HEK293 (cell line): ENCODE measurements around the gene DISP3.

Source experiments
- EGR2 ChIP-seq: fragments of 450-650 bp; formaldehyde crosslinking; IDR thresholded peaks from 2 replicates; pipeline ENCODE4 v1.5.1; 2016; ENCODE audit warnings: low read depth, missing biosample characterization, missing genetic modification characterization
- ZNF777 ChIP-seq: fragments of 450-650 bp; formaldehyde crosslinking; IDR thresholded peaks from 2 replicates; pipeline ENCODE4 v1.5.1; 2017; ENCODE audit warnings: missing biosample characterization, missing genetic modification characterization, borderline replicate concordance
- TF ChIP-seq, protein P1 (sequence below): fragments of 450-650 bp; formaldehyde crosslinking; IDR thresholded peaks from 2 replicates; pipeline ENCODE4 v1.5.0; 2017; ENCODE audit warnings: missing biosample characterization, missing genetic modification characterization, borderline replicate concordance

DNA sequence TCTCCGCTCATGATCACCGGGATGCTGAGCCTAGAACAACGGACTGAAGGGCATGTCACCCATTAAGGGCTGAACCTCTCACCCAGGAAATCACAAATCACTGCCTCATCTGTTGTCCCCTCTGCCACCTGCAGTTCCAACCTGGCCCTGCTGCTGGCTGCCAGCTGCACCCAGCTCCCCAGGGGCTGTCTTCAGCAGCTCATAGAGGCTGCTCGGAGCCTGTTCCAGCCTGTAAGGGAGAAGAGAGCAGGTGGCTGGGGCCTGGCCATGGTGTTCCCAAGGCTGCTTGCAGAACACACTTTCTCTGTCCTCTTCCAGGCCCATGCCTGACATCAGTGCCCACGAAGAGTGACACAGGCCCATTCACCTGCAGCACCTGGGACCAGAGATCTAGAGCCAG, 44.5 kb upstream of the DISP3 start:
- TF ChIP-seq EGR2 (tag by site-specific recombination) (no peak), ZNF777 (tag by site-specific recombination) (no peak)
- TF ChIP-seq, protein P1, sequence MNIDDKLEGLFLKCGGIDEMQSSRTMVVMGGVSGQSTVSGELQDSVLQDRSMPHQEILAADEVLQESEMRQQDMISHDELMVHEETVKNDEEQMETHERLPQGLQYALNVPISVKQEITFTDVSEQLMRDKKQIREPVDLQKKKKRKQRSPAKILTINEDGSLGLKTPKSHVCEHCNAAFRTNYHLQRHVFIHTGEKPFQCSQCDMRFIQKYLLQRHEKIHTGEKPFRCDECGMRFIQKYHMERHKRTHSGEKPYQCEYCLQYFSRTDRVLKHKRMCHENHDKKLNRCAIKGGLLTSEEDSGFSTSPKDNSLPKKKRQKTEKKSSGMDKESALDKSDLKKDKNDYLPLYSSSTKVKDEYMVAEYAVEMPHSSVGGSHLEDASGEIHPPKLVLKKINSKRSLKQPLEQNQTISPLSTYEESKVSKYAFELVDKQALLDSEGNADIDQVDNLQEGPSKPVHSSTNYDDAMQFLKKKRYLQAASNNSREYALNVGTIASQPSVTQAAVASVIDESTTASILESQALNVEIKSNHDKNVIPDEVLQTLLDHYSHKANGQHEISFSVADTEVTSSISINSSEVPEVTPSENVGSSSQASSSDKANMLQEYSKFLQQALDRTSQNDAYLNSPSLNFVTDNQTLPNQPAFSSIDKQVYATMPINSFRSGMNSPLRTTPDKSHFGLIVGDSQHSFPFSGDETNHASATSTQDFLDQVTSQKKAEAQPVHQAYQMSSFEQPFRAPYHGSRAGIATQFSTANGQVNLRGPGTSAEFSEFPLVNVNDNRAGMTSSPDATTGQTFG (tag by site-specific recombination): no peak
